Measurements from ENCODE around the gene FAM163A.

FAM163A gene

GRCh38 chr1:179825798-179826460, 82.8 kb downstream of the FAM163A start:
- no peak overlapping the region for H3K4me2 ChIP-seq (ENCODE audit: low read length)
- H2BK5ac ChIP-seq (ENCODE audit: low read length), result no peak overlapping the region
- H2BK15ac ChIP-seq (replicated peaks; ENCODE audit: low read depth), result no peak overlapping the region
- no peak overlapping the region for H3K18ac ChIP-seq (ENCODE audit: low read length)
- no peaks in the 10 kb centered on the region for H3K27me3 ChIP-seq (ENCODE audit: insufficient read depth, low read length, poor library complexity)
- no CpG with 5 or more reads among the region's 13 CpGs for WGBS (ENCODE audit: extremely low coverage, insufficient coverage, low lambda C conversion rate)
- no peaks in the 10 kb centered on the region for H3K79me2 ChIP-seq (ENCODE audit: control insufficient read depth, insufficient read depth, low read length)
- H2BK120ac ChIP-seq (ENCODE audit: low read depth, low read length), result no peak overlapping the region
- H4K5ac ChIP-seq (ENCODE audit: low read length), result no peak overlapping the region
- H3K27ac ChIP-seq (ENCODE audit: low read depth, low read length), result no peak overlapping the region
- no peak overlapping the region for H2AK5ac ChIP-seq (ENCODE audit: low read length)
- H3K4ac ChIP-seq (ENCODE audit: low read depth, low read length), result no peak overlapping the region
- no peak overlapping the region for H3K4me3 ChIP-seq (ENCODE audit: low read length)
- H3K36me3 ChIP-seq (ENCODE audit: control insufficient read depth, insufficient read depth, low read length), result no peaks in the 10 kb centered on the region
- peak overlapping the region; percentile 38 for H3K56ac ChIP-seq (ENCODE audit: low read length)
- no peak overlapping the region for H4K8ac ChIP-seq (ENCODE audit: low read depth, low read length)
- H3K79me1 ChIP-seq (ENCODE audit: low read length), result no peaks in the 10 kb centered on the region
- no peak for DNase-seq
- H3K9ac ChIP-seq (ENCODE audit: low read length), result no peak overlapping the region
- H3K23ac ChIP-seq (ENCODE audit: low read length), result no peak overlapping the region
- no peaks in the 10 kb centered on the region for H3K4me1 ChIP-seq (ENCODE audit: control insufficient read depth, low read depth, low read length)

DNA sequence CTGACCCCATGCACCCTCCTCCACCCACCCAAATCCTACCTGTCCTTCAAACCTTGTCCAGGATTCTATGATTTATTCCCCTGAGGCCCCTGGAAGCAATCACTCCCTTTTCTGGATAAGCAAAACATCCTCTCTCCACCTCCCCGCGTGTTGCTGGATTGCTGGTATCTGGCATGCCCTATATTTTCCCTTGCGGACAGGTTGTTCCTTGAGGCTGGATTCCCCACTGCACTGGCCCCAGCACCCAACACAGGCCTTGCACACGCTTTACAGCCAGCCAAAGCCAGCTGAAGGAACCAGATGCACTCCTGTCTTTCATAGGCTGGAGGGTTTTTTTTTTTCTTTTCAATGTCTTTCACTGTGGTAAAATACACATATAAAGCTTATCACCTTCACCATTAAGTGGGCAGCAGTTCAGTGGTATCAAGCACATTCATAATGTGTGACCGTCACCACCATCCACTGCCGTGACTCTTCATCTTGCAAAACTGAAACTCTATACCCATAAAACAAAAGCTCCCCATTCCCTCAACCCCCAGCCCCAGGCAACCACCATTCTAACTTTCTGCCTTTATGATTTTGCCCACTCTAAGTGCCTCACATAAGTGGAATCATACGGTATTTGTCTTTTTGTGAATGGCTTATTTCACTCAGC, 83.7 kb downstream of the FAM163A start:
- no peaks in the 10 kb centered on the region for H3K27me3 ChIP-seq (ENCODE audit: insufficient read depth, low read length, poor library complexity)
- no peak overlapping the region for H2BK5ac ChIP-seq (ENCODE audit: low read length)
- no peak overlapping the region for H3K4me3 ChIP-seq (ENCODE audit: low read length)
- H3K9ac ChIP-seq (ENCODE audit: low read length), result no peak overlapping the region
- no peak overlapping the region for H3K56ac ChIP-seq (ENCODE audit: low read length)
- H3K36me3 ChIP-seq (ENCODE audit: control insufficient read depth, insufficient read depth, low read length), result no peaks in the 10 kb centered on the region
- H4K5ac ChIP-seq (ENCODE audit: low read length), result no peak overlapping the region
- H3K4ac ChIP-seq (ENCODE audit: low read depth, low read length), result no peak overlapping the region
- no peak overlapping the region for H2BK120ac ChIP-seq (ENCODE audit: low read depth, low read length)
- no peak overlapping the region for H4K8ac ChIP-seq (ENCODE audit: low read depth, low read length)
- no peaks in the 10 kb centered on the region for H3K4me1 ChIP-seq (ENCODE audit: control insufficient read depth, low read depth, low read length)
- no peak overlapping the region for H3K18ac ChIP-seq (ENCODE audit: low read length)
- no peak overlapping the region for H3K4me2 ChIP-seq (ENCODE audit: low read length)
- no peak overlapping the region for H3K27ac ChIP-seq (ENCODE audit: low read depth, low read length)
- H2BK15ac ChIP-seq (replicated peaks; ENCODE audit: low read depth), result no peak overlapping the region
- no peaks in the 10 kb centered on the region for H3K79me1 ChIP-seq (ENCODE audit: low read length)
- no peak for DNase-seq
- no peaks in the 10 kb centered on the region for H3K79me2 ChIP-seq (ENCODE audit: control insufficient read depth, insufficient read depth, low read length)
- no CpG with 5 or more reads among the region's 7 CpGs for WGBS (ENCODE audit: extremely low coverage, insufficient coverage, low lambda C conversion rate)
- H3K23ac ChIP-seq (ENCODE audit: low read length), result no peak overlapping the region
- H2AK5ac ChIP-seq (ENCODE audit: low read length), result no peak overlapping the region

DNA sequence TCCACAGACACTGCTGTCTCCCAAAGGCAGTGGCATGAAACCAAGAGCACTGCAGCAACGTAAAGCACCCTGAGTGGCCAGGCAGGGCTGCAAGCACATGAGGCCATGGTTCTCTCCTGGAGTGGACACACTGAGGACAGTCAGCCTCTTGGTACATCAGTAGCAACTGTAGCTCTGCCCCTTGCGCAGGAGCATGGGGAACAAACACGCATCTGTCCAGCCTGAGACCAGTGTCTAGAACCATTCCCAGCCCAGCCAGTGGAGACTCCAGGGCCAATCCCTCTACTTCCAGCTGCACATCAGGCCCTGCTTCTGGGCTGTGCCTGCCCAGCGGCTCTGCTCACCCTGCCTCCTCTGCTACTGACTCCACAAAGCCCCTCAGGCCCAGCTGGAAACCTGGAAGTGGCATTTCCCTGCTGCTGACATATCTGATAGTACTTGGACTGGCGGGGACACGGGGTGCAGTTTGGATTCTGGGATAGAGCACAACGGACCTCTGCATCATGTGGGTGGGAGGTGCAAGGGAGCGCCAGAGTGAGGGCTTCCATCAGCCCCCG, 85.5 kb downstream of the FAM163A start:
- Histone ChIP-seq H3K27ac (ENCODE audit: low read depth, low read length) (no peak overlapping the region), H3K27me3 (ENCODE audit: insufficient read depth, low read length, poor library complexity) (no peaks in the 10 kb centered on the region), H3K4ac (ENCODE audit: low read depth, low read length) (no peak overlapping the region), H4K8ac (ENCODE audit: low read depth, low read length) (no peak overlapping the region), H3K4me1 (ENCODE audit: control insufficient read depth, low read depth, low read length) (no peaks in the 10 kb centered on the region), H3K9ac (ENCODE audit: low read length) (no peak overlapping the region), H3K79me2 (ENCODE audit: control insufficient read depth, insufficient read depth, low read length) (no peaks in the 10 kb centered on the region), H3K4me3 (ENCODE audit: low read length) (no peak overlapping the region), H3K23ac (ENCODE audit: low read length) (no peak overlapping the region), H3K18ac (ENCODE audit: low read length) (no peak overlapping the region), H2BK15ac (replicated peaks; ENCODE audit: low read depth) (no peak overlapping the region), H3K36me3 (ENCODE audit: control insufficient read depth, insufficient read depth, low read length) (no peaks in the 10 kb centered on the region), H3K79me1 (ENCODE audit: low read length) (no peaks in the 10 kb centered on the region), H3K56ac (ENCODE audit: low read length) (no peak overlapping the region), H2AK5ac (ENCODE audit: low read length) (no peak overlapping the region), H2BK5ac (ENCODE audit: low read length) (no peak overlapping the region), H3K4me2 (ENCODE audit: low read length) (no peak overlapping the region), H2BK120ac (ENCODE audit: low read depth, low read length) (no peak overlapping the region), H4K5ac (ENCODE audit: low read length) (no peak overlapping the region)
- DNase-seq, result no peak
- WGBS (ENCODE audit: extremely low coverage, insufficient coverage, low lambda C conversion rate), result no CpG with 5 or more reads among the region's 9 CpGs

DNA sequence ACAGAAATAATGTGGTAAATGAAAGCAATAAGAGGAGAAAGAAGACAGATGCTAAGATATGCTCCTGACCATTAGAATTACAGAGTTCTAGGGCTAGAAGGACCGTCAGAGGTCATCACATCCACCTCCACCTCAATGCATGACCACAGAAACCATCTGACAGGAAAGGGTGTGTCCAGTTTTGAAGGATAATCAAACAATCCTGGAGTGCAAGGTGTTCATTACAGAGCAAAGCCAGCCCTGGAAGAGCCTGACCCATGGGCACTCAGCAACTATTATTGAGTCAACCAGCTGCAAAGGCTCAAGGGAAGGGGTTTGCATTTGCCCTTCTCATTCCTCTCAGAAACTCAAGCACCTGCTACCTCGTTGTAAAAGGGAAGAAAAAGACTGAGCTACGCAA, 88.1 kb downstream of the FAM163A start:
- Histone ChIP-seq H3K4me1 (ENCODE audit: control insufficient read depth, low read depth, low read length) (no peaks in the 10 kb centered on the region), H4K5ac (ENCODE audit: low read length) (no peak overlapping the region), H2BK15ac (replicated peaks; ENCODE audit: low read depth) (no peak overlapping the region), H2BK120ac (ENCODE audit: low read depth, low read length) (no peak overlapping the region), H3K36me3 (ENCODE audit: control insufficient read depth, insufficient read depth, low read length) (no peaks in the 10 kb centered on the region), H4K8ac (ENCODE audit: low read depth, low read length) (no peak overlapping the region), H3K79me1 (ENCODE audit: low read length) (no peaks in the 10 kb centered on the region), H3K56ac (ENCODE audit: low read length) (no peak overlapping the region), H3K79me2 (ENCODE audit: control insufficient read depth, insufficient read depth, low read length) (no peaks in the 10 kb centered on the region), H2BK5ac (ENCODE audit: low read length) (no peak overlapping the region), H3K27ac (ENCODE audit: low read depth, low read length) (no peak overlapping the region), H3K9ac (ENCODE audit: low read length) (no peak overlapping the region), H2AK5ac (ENCODE audit: low read length) (no peak overlapping the region), H3K18ac (ENCODE audit: low read length) (no peak overlapping the region), H3K23ac (ENCODE audit: low read length) (no peak overlapping the region), H3K27me3 (ENCODE audit: insufficient read depth, low read length, poor library complexity) (no peaks in the 10 kb centered on the region), H3K4me3 (ENCODE audit: low read length) (no peak overlapping the region), H3K4me2 (ENCODE audit: low read length) (no peak overlapping the region), H3K4ac (ENCODE audit: low read depth, low read length) (no peak overlapping the region)
- no peak for DNase-seq
- WGBS (ENCODE audit: extremely low coverage, insufficient coverage, low lambda C conversion rate), result no CpG with 5 or more reads among the region's 3 CpGs

DNA sequence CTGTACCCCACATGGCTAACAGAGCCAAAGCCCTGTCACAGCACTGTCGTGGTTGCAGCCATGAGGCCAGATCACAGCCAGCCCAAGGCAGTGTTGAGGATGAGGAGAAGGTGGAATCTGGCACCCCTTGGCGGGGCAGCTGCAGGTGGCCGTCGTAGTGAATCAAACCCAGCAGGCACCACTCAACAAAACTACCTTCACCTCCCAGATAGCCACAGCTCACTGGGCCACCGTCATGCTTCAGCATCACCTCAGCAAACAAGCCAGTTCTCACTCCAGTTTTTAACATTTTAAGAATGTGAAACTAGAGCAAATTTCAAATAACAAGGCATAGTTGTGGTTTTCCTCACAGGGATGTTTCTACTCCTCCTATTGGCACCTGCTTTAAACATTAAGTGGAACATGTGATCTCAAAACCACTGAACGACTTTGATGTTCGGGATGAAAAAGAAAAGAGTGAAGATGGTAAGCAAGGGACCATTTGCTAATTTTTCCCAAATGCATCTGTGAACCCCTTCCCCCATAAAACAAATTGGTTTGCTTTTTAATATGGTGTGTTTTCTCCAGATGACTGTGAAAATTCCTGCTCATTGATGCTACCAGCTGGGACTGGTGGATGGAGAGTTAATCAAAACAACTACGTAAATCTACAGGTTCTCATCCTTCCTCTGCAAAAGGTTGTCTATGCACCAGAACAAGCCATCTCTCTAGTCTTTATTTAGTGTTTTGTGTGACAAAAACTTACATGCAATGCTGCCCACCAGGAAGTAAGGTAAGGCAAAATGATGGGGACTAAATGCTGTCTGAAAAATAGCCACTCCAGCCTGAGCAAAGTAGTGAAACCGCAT, 89.0 kb downstream of the FAM163A start:
- Histone ChIP-seq H3K56ac (ENCODE audit: low read length) (no peak overlapping the region), H3K4ac (ENCODE audit: low read depth, low read length) (no peak overlapping the region), H3K4me3 (ENCODE audit: low read length) (no peak overlapping the region), H4K5ac (ENCODE audit: low read length) (no peak overlapping the region), H3K9ac (ENCODE audit: low read length) (no peak overlapping the region), H3K79me1 (ENCODE audit: low read length) (no peaks in the 10 kb centered on the region), H3K4me2 (ENCODE audit: low read length) (no peak overlapping the region), H2BK120ac (ENCODE audit: low read depth, low read length) (no peak overlapping the region), H2BK15ac (replicated peaks; ENCODE audit: low read depth) (no peak overlapping the region), H3K36me3 (ENCODE audit: control insufficient read depth, insufficient read depth, low read length) (no peaks in the 10 kb centered on the region), H3K18ac (ENCODE audit: low read length) (no peak overlapping the region), H3K23ac (ENCODE audit: low read length) (no peak overlapping the region), H3K27me3 (ENCODE audit: insufficient read depth, low read length, poor library complexity) (no peaks in the 10 kb centered on the region), H3K4me1 (ENCODE audit: control insufficient read depth, low read depth, low read length) (no peaks in the 10 kb centered on the region), H3K79me2 (ENCODE audit: control insufficient read depth, insufficient read depth, low read length) (no peaks in the 10 kb centered on the region), H3K27ac (ENCODE audit: low read depth, low read length) (no peak overlapping the region), H2BK5ac (ENCODE audit: low read length) (no peak overlapping the region), H2AK5ac (ENCODE audit: low read length) (no peak overlapping the region), H4K8ac (ENCODE audit: low read depth, low read length) (no peak overlapping the region)
- DNase-seq, result no peak
- no CpG with 5 or more reads among the region's 9 CpGs for WGBS (ENCODE audit: extremely low coverage, insufficient coverage, low lambda C conversion rate)

Data from mesendoderm (in vitro differentiated cells).